HG03066 (cell line): ENCODE results near the gene PTGR1.

Experiments used
- ATAC-seq: cut with Tn5 transposase; IDR thresholded peaks from one replicate; pipeline ENCODE4 v1.9.1; 2021; ENCODE audit warnings: low read depth; ENCODE audit not compliant: unreplicated experiment

The PTGR1 gene

DNA sequence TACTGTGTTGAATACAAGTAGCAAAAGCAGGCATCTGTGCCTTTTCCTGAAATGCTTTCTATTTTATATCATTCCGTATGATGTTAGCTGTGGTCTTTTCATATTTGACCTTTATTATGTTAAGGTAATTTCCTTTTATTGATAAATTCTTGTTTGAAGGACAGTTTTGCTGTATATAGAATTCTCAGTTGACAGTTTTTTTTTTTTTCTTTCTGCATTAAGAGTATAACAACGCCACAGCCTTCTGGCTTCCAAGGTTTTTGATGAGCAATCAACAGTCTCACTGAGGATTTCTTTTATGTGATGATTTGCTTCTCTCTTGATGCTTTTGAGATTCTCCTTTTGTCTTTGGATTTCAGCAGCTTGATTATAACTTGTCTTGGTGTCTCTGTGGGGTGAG, 50.8 kb downstream of the PTGR1 start:
- no peak for ATAC-seq

- ATAC-seq: no peak
Measured at GRCh38 chr9:111542497-111543254, 56.8 kb downstream of the PTGR1 start.

GRCh38 chr9:111533099-111533790, 66.2 kb downstream of the PTGR1 start:
- ATAC-seq: no peak

DNA sequence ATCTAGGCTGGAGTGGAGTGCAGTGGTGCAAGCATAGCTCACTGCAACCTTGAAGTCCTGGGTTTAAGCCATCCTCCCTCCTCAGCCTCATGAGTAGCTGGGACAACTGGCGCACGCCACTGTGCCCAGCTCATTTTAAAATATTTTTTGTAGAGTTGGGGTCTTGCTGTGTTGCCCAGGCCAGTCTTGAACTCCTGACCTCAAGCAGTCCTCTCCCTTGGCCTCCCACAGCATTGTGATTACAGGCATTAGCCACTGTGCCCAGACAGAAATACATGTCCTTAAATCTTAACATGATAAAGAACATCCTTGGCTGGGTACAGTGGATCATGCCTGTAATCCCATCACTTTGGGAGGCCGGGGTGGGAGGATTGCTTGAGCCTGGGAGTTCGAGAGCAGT, 67.7 kb downstream of the PTGR1 start:
- no peak for ATAC-seq

DNA sequence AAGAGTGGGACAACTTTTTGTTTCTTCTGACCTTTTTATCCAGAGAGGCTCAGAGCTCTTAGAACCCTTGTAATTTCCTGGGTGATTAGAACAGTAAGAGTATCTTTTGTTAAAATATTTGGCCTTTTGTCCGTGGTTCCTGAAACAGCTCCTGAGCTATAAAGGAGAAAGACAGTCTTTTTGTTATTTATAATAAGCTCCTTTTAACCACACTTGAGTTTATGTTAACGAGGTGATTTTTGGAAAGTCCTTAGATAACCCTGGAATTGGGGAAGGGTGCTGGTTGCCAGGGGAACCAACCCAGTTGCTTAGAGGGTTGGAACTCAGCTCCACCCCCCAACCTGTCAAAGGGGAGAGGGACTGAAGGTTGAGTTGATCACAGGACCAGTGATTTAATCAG, 69.7 kb downstream of the PTGR1 start:
- no peak for ATAC-seq

DNA sequence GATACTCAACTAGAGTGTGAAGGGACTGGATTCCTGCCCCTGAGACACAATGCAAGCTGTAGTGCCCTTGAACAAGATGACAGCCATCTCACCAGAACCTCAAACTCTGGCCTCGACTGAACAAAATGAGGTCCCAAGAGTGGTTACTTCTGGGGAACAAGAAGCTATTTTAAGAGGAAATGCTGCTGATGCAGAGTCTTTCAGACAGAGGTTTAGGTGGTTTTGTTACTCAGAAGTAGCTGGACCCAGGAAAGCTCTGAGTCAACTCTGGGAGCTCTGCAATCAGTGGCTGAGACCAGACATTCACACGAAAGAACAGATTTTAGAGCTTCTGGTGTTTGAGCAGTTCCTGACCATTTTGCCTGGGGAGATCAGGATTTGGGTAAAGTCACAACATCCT, 72.1 kb downstream of the PTGR1 start:
- ATAC-seq: no peak

DNA sequence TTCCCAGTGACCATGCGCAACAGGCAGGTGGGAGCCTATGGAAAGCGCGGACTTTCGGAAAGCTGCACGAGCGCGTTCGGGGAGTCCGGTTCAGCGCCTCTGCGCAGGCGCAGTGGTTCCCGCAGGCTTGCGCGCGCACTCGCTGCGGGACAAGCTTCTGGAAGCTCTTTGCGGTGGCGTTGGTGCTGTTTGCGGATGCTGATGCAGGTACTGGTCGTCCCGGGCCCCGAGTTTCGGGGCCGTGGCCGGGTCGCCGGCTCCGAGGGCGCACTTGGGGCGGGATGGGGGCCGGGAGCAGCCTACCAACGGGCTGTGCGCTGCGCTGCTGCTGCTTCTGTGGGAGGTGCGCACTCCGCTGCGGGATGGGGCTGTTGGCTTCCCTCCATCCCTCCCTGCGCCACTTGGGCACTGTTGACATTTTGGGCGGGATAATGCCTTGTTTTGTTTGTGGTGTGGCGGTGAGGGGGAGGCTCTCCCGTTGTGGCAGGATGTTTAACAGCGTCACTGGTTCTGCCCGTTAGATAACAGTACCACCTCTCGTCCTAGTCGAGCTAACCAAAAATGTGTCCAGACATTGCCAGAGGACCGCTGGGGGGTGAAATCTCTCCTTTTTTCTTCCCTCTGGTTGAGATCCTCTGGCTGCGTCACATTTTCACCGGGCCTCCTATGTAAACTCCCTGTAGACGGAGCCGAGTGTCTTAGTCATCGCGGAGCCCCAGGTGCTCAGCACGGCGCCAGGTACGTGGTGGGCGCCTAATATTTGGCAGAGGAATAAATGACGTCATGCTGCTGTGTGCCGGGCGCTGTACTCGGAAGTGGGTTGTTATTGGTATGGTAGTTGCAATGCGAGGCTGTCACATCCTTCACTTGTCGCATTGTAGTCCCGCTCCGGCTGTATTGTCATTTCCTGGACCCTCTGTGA, 74.1 kb downstream of the PTGR1 start, which contains the start of gene ZNF483:
ZNF483 (plus strand) TSS at position 124 of the 922 bp plus-strand sequence. CDS start 2,217 bp downstream, outside the sequence.
- ATAC-seq: no peak

DNA sequence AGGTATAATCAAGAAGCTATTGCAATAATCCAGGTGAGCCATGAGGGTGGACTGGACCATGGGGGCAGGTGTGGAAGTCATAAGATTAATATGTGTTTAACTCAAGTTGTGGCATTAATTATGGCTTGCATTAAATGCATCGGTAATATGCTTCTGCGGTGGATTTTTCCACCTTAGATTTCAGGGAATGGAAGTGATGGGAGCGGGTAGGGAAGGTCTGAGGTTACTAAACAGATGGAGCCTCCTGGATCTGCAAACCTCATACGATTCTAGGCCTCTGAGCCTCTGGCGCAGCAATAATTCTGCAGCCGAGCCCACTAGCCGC, 74.8 kb downstream of the PTGR1 start:
- no peak for ATAC-seq

DNA sequence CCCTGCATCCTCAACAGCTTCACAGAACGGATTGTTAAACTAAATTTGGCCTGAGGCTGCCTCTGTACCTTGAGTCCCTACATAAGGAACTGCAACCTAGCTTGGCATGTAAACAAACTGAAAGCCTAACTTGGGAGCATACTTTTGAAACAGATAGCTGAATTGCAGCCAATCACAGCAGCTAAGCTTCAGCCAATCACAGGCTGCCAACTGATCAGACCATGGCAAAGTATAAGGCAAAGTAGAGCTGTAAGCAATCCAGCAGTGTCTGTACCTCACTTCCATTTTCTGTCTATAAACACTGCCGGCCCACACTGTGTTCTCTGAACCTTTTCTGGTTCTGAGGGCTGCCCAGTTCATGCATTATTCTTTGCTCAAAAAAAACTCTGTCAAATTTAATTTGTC, 83.4 kb downstream of the PTGR1 start:
- no peak for ATAC-seq

DNA sequence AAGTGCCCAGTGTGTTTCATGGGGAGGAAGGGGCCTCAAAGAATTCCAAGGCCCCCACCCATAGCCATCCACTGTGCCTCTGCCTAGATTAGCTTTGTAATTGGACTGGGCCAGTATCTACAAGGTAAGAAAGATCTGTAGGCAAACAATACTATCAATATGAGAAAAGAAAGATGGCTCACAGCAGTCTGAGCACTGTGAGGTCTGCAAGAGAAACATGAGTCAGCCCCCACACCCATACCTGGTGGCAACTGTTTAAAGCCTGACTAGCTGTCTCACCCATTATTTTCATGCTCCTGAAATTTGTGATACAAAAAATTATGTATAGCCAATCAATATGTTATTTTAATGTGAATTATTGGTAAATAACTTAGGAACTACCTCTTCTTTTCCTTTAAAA, 84.5 kb downstream of the PTGR1 start:
- no peak for ATAC-seq
